GM12878 (cell line): Measurements from ENCODE around the gene C17orf78. TPM values are rescaled to one million over a fixed set of nuclear protein-coding genes. Genes with fewer than 3 reads are reported as not detected.
A peak's percentile ranks its signal among the peaks of the same experiment; 100 is the strongest.

Source experiments
- BHLHE40 ChIP-seq, 2 experiments: fragments of 450-650 bp in 1 of 2; IDR thresholded peaks; 2 replicates each; pipeline ENCODE4 v1.6.1; 2011 to 2017; ENCODE audit warnings: low read depth in 2 of 2, borderline replicate concordance in 1 of 2, improper control_type of control experiment in 1 of 2, low read length in 1 of 2, mild to moderate bottlenecking in 1 of 2
- CBX3 ChIP-seq: fragments of 200-600 bp; sonication (generic); IDR thresholded peaks from 2 replicates; pipeline ENCODE4 v1.6.1; 2016; ENCODE audit warnings: low read depth, borderline replicate concordance
- CBX5 ChIP-seq: sonication (generic); IDR thresholded peaks from 2 replicates; pipeline ENCODE4 v1.6.1; 2016; ENCODE audit warnings: low read depth, moderate library complexity, mild to moderate bottlenecking, inconsistent platforms
- EGR1 ChIP-seq, 2 experiments: IDR thresholded peaks; 1 replicate in 1 of 2; 2 replicates in 1 of 2; pipeline ENCODE4 v1.6.1; 2011 to 2012; ENCODE audit warnings: low read depth in 2 of 2, low read length in 2 of 2, borderline replicate concordance in 1 of 2, mild to moderate bottlenecking in 1 of 2, moderate library complexity in 1 of 2
- IKZF1 ChIP-seq: fragments of 450-650 bp; conservative IDR thresholded peaks from 2 replicates; pipeline ENCODE4 v1.6.1; 2017; ENCODE audit warnings: antibody characterized with exemption, mild to moderate bottlenecking
- MXI1 ChIP-seq: fragments of 150-350 bp; IDR thresholded peaks from 2 replicates; pipeline ENCODE4 v1.6.1; 2011; ENCODE audit warnings: low read depth, mild to moderate bottlenecking, inconsistent platforms, low read length, improper control_type of control experiment
- NFXL1 ChIP-seq: fragments of 450-650 bp; IDR thresholded peaks from 2 replicates; pipeline ENCODE4 v1.6.1; 2017; ENCODE audit warnings: antibody characterized with exemption, mild to moderate bottlenecking, borderline replicate concordance
- NR2C1 ChIP-seq: fragments of 450-650 bp; IDR thresholded peaks from 2 replicates; pipeline ENCODE4 v1.6.1; 2017; ENCODE audit warnings: antibody characterized with exemption, mild to moderate bottlenecking, moderate library complexity
- PAX5 ChIP-seq: IDR thresholded peaks from 2 replicates; pipeline ENCODE4 v1.6.1; 2011; ENCODE audit warnings: low read depth, low read length, borderline replicate concordance
- POLR2AphosphoS5 ChIP-seq: IDR thresholded peaks from 2 replicates; pipeline ENCODE4 v1.6.1; 2011; ENCODE audit warnings: mild to moderate bottlenecking, low read length, inconsistent platforms
- RAD21 ChIP-seq: IDR thresholded peaks from 2 replicates; pipeline ENCODE4 v1.6.1; 2011; ENCODE audit warnings: mild to moderate bottlenecking, low read depth, low read length, moderate library complexity; ENCODE audit not compliant: insufficient read depth
- SMC3 ChIP-seq: IDR thresholded peaks from 2 replicates; pipeline ENCODE4 v1.6.1; 2011; ENCODE audit warnings: low read length, improper control_type of control experiment, borderline replicate concordance
- SP1 ChIP-seq: IDR thresholded peaks from one replicate; pipeline ENCODE4 v1.6.1; 2011; ENCODE audit warnings: low read depth, low read length
- STAT1 ChIP-seq: fragments of 450-650 bp; conservative IDR thresholded peaks from 2 replicates; pipeline ENCODE4 v1.6.1; 2014; ENCODE audit warnings: antibody characterized with exemption, mild to moderate bottlenecking
- WRNIP1 ChIP-seq: IDR thresholded peaks from 2 replicates; pipeline ENCODE4 v1.6.1; 2011; ENCODE audit warnings: low read depth, low read length, improper control_type of control experiment, borderline replicate concordance
- ZBED1 ChIP-seq: IDR thresholded peaks from 2 replicates; pipeline ENCODE4 v1.6.1; 2016; ENCODE audit warnings: borderline replicate concordance
- ZNF217 ChIP-seq: fragments of 450-650 bp; IDR thresholded peaks from 2 replicates; pipeline ENCODE4 v1.6.1; 2017; ENCODE audit warnings: antibody characterized with exemption, mild to moderate bottlenecking
- polyA plus RNA-seq, 11 experiments: library from polyadenylated mRNA; depleted of rRNA in 4 of 11; unstranded in 6 of 11; stranded (reverse) in 5 of 11; fragments of >200 nt; fragmentation: Nextera tagmentation in 4 of 11; fragmentation: Illumina TruSeq in 1 of 11; extraction: Ambion mirVana in 4 of 11; extraction: Trizol in 1 of 11; gene quantifications; 1 replicate in 1 of 11; 2 replicates in 10 of 11; pipeline versions ENCODE4 v1.2.1 to v1.2.3, GENCODE V29; 2011 to 2016; ENCODE audit warnings: inconsistent platforms in 2 of 11, missing spikeins in 2 of 11, low read depth in 1 of 11
- total RNA-seq, 4 experiments: library from RNA; depleted of rRNA in 3 of 4; stranded (reverse); fragments of >200 nt in 3 of 4; fragmentation: Illumina TruSeq in 1 of 4; extraction: Trizol in 1 of 4; gene quantifications; 2 replicates each; pipeline versions ENCODE4 v1.2.1 to v1.2.3, GENCODE V29; 2013 to 2021
- TF ChIP-seq, protein P1 (sequence below): fragments of 450-650 bp; conservative IDR thresholded peaks from 2 replicates; pipeline ENCODE4 v1.6.1; 2017; ENCODE audit warnings: mild to moderate bottlenecking, moderate library complexity
- TF ChIP-seq, protein P2 (sequence below): IDR thresholded peaks from 2 replicates; pipeline ENCODE4 v1.6.1; 2012; ENCODE audit warnings: low read length, inconsistent platforms
- TF ChIP-seq, protein P3 (sequence below): fragments of 450-650 bp; IDR thresholded peaks from 2 replicates; pipeline ENCODE4 v1.6.1; 2017; ENCODE audit warnings: mild to moderate bottlenecking
- TF ChIP-seq, protein P4 (sequence below): fragments of 450-650 bp; IDR thresholded peaks from 2 replicates; pipeline ENCODE4 v1.6.1; 2017; ENCODE audit warnings: low read depth, mild to moderate bottlenecking, moderate library complexity

C17orf78 gene
- total and polyA plus RNA-seq, 10 of the 15 experiments (the other 5 are each of a cell fraction or from before 2014, with no cell fraction given) = 0.10 TPM; not detected in 9

DNA sequence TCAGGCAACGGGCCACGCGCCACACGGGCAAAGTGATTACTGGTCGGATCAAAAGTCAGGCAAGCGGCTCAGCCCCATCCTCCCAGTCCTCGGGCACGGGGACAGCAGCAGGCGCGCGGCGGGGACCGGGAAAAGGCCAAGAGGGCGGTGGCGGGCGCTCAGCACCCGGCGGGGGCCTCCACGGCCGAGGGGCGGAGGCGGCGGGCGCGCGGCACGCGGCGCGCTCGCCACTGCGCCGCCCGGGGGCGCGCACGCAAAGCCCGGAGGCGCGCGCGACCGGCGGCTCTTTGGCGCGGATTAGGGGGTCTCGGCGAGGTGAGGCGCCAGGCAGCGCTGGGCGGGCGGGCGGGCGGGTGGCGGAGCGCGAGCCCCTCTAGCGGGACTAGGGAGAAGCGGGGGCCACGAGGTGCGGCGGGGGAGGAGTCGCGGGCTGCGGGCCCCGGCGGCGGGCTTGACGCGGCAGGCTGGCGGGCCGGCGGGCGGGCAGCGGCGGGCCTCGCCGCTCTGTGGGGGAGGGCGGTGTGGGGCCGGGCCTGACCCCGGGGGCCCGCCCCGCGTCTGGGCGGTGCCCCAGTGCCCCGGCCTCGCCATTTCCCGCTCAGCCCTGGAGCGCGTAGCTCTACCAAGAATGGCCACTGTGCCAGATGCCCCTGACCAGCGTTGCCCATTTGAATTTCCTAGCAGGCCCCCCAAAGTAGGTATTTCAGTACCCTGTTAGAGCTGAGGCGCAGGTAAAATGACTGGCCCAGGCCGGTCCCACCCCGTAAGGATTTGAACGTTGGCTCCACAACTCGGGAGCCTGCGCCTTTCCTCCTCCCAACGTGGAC lies 31.1 kb downstream of the C17orf78 start, which contains the start of the genes ACACA and TADA2A (continued):
- TF ChIP-seq ZNF217 = no peak
- peak; percentile 68 for TF ChIP-seq IKZF1
- TF ChIP-seq MXI1 = peak; percentile 65
- TF ChIP-seq EGR1 (IDR thresholded peaks at IDR 0.05; ENCODE audit: borderline replicate concordance in 1 of 2, low read depth in 2 of 2, low read length in 2 of 2) = peak; percentile 32 to 53; a peak in 2 of 3 replicates
- TF ChIP-seq, protein P1, sequence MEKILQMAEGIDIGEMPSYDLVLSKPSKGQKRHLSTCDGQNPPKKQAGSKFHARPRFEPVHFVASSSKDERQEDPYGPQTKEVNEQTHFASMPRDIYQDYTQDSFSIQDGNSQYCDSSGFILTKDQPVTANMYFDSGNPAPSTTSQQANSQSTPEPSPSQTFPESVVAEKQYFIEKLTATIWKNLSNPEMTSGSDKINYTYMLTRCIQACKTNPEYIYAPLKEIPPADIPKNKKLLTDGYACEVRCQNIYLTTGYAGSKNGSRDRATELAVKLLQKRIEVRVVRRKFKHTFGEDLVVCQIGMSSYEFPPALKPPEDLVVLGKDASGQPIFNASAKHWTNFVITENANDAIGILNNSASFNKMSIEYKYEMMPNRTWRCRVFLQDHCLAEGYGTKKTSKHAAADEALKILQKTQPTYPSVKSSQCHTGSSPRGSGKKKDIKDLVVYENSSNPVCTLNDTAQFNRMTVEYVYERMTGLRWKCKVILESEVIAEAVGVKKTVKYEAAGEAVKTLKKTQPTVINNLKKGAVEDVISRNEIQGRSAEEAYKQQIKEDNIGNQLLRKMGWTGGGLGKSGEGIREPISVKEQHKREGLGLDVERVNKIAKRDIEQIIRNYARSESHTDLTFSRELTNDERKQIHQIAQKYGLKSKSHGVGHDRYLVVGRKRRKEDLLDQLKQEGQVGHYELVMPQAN = peak; percentile 80
- TF ChIP-seq, protein P2, sequence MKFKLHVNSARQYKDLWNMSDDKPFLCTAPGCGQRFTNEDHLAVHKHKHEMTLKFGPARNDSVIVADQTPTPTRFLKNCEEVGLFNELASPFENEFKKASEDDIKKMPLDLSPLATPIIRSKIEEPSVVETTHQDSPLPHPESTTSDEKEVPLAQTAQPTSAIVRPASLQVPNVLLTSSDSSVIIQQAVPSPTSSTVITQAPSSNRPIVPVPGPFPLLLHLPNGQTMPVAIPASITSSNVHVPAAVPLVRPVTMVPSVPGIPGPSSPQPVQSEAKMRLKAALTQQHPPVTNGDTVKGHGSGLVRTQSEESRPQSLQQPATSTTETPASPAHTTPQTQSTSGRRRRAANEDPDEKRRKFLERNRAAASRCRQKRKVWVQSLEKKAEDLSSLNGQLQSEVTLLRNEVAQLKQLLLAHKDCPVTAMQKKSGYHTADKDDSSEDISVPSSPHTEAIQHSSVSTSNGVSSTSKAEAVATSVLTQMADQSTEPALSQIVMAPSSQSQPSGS = no peak
- peak; percentile 58 to 90 for TF ChIP-seq BHLHE40 (IDR thresholded peaks at IDR 0.05; ENCODE audit: borderline replicate concordance in 1 of 2, low read depth in 2 of 2, low read length in 1 of 2)
- no peak for TF ChIP-seq RAD21
- no peak for TF ChIP-seq CBX3
- no peak for TF ChIP-seq PAX5
- peak; percentile 30; the same call in 1 of the 2 replicates for TF ChIP-seq NR2C1
- no peak for TF ChIP-seq SMC3
- TF ChIP-seq SP1 = peak; percentile 39
- TF ChIP-seq WRNIP1 = no peak
- TF ChIP-seq STAT1 = no peak
- TF ChIP-seq NFXL1 = no peak
- TF ChIP-seq POLR2AphosphoS5 = peak; percentile 89
- TF ChIP-seq CBX5 = no peak
- TF ChIP-seq, protein P3, sequence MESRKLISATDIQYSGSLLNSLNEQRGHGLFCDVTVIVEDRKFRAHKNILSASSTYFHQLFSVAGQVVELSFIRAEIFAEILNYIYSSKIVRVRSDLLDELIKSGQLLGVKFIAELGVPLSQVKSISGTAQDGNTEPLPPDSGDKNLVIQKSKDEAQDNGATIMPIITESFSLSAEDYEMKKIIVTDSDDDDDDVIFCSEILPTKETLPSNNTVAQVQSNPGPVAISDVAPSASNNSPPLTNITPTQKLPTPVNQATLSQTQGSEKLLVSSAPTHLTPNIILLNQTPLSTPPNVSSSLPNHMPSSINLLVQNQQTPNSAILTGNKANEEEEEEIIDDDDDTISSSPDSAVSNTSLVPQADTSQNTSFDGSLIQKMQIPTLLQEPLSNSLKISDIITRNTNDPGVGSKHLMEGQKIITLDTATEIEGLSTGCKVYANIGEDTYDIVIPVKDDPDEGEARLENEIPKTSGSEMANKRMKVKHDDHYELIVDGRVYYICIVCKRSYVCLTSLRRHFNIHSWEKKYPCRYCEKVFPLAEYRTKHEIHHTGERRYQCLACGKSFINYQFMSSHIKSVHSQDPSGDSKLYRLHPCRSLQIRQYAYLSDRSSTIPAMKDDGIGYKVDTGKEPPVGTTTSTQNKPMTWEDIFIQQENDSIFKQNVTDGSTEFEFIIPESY = no peak
- TF ChIP-seq ZBED1 = no peak
- TF ChIP-seq, protein P4, sequence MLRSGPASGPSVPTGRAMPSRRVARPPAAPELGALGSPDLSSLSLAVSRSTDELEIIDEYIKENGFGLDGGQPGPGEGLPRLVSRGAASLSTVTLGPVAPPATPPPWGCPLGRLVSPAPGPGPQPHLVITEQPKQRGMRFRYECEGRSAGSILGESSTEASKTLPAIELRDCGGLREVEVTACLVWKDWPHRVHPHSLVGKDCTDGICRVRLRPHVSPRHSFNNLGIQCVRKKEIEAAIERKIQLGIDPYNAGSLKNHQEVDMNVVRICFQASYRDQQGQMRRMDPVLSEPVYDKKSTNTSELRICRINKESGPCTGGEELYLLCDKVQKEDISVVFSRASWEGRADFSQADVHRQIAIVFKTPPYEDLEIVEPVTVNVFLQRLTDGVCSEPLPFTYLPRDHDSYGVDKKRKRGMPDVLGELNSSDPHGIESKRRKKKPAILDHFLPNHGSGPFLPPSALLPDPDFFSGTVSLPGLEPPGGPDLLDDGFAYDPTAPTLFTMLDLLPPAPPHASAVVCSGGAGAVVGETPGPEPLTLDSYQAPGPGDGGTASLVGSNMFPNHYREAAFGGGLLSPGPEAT = peak; percentile 60; the same call in 1 of the 2 replicates
